Measurements from ENCODE around the gene CNTD1.

CNTD1 gene

GRCh38 chr17:42780851-42781638, 17.6 kb upstream of the CNTD1 start:
- H3K36me3 ChIP-seq (ENCODE audit: control insufficient read depth in 1 of 2, insufficient read depth in 2 of 2, low read length in 2 of 2): peaks cover 21 to 26% of the 10 kb centered on the region in 2 donors
- H3K27ac ChIP-seq (ENCODE audit: low read length): no peak overlapping the region
- peaks cover 0 to 38% of the 10 kb centered on the region in 2 donors for H3K4me1 ChIP-seq (ENCODE audit: control insufficient read depth in 1 of 2, insufficient read depth in 2 of 2, low read length in 2 of 2)
- peaks cover 49% of the 10 kb centered on the region for H3K27me3 ChIP-seq (ENCODE audit: low read depth, low read length)
- H3K4me3 ChIP-seq (ENCODE audit: low read depth in 1 of 2, low read length in 2 of 2): peak overlapping the region; percentile 37 to 53
- no peaks in the 10 kb centered on the region for H3K9me3 ChIP-seq (ENCODE audit: control insufficient read depth in 1 of 2, low read length in 2 of 2)

DNA sequence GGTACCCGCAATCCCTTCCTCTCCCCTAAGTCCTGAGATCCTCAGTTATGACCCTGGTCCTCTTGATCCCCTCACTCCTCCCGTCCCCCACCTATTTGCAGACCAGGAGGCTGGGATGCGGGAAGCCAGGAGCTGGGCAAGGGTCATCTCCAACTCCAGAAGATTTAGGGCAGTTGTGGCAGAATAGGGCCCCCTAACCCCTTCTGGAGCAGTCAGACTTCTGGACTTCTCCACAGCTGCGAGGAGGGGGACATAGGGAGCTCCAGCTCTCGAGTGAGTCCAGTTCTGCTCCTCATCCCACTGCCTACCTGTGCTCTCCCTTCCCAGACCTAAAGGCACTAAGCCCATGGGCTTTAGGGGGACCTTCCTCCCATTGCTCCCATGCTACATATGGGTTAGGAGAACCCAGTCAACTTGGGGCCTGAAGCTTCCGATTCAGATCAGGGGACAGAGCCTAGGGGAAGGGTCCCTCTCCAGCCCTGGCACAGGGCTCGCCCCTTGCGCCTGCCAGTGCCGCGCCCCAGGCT, 17.0 kb upstream of the CNTD1 start:
- Histone ChIP-seq H3K4me1 (ENCODE audit: control insufficient read depth in 1 of 2, insufficient read depth in 2 of 2, low read length in 2 of 2) (peaks cover 0 to 38% of the 10 kb centered on the region in 2 donors), H3K4me3 (ENCODE audit: low read depth in 1 of 2, low read length in 2 of 2) (peak overlapping the region in 1 of 2 donors; percentile 11), H3K36me3 (ENCODE audit: control insufficient read depth in 1 of 2, insufficient read depth in 2 of 2, low read length in 2 of 2) (peaks cover 20 to 26% of the 10 kb centered on the region in 2 donors), H3K27me3 (ENCODE audit: low read depth, low read length) (peaks cover 51% of the 10 kb centered on the region), H3K27ac (ENCODE audit: low read length) (no peak overlapping the region), H3K9me3 (ENCODE audit: control insufficient read depth in 1 of 2, low read length in 2 of 2) (no peaks in the 10 kb centered on the region)

GRCh38 chr17:42782166-42783061, 16.2 kb upstream of the CNTD1 start:
- Histone ChIP-seq H3K27me3 (ENCODE audit: low read depth, low read length) (peaks cover 51% of the 10 kb centered on the region), H3K9me3 (ENCODE audit: control insufficient read depth in 1 of 2, low read length in 2 of 2) (no peaks in the 10 kb centered on the region), H3K4me3 (ENCODE audit: low read depth in 1 of 2, low read length in 2 of 2) (no peak overlapping the region), H3K36me3 (ENCODE audit: control insufficient read depth in 1 of 2, insufficient read depth in 2 of 2, low read length in 2 of 2) (peaks cover 19 to 25% of the 10 kb centered on the region in 2 donors), H3K27ac (ENCODE audit: low read length) (no peak overlapping the region), H3K4me1 (ENCODE audit: control insufficient read depth in 1 of 2, insufficient read depth in 2 of 2, low read length in 2 of 2) (peaks cover 0 to 38% of the 10 kb centered on the region in 2 donors)

- peaks cover 12 to 17% of the 10 kb centered on the region in 2 donors for H3K36me3 ChIP-seq (ENCODE audit: control insufficient read depth in 1 of 2, insufficient read depth in 2 of 2, low read length in 2 of 2)
- peaks cover 51% of the 10 kb centered on the region for H3K27me3 ChIP-seq (ENCODE audit: low read depth, low read length)
- H3K4me3 ChIP-seq (ENCODE audit: low read depth in 1 of 2, low read length in 2 of 2): no peak overlapping the region
- no peaks in the 10 kb centered on the region for H3K9me3 ChIP-seq (ENCODE audit: control insufficient read depth in 1 of 2, low read length in 2 of 2)
- peaks cover 0 to 38% of the 10 kb centered on the region in 2 donors for H3K4me1 ChIP-seq (ENCODE audit: control insufficient read depth in 1 of 2, insufficient read depth in 2 of 2, low read length in 2 of 2)
- no peak overlapping the region for H3K27ac ChIP-seq (ENCODE audit: low read length)
These were observed 15.4 kb upstream of the CNTD1 start for GRCh38 chr17:42783062-42783790.

- H3K4me3 ChIP-seq (ENCODE audit: low read depth in 1 of 2, low read length in 2 of 2): no peak overlapping the region
- peaks cover 7 to 11% of the 10 kb centered on the region in 2 donors for H3K36me3 ChIP-seq (ENCODE audit: control insufficient read depth in 1 of 2, insufficient read depth in 2 of 2, low read length in 2 of 2)
- H3K27me3 ChIP-seq (ENCODE audit: low read depth, low read length): peaks cover 51% of the 10 kb centered on the region
- H3K9me3 ChIP-seq (ENCODE audit: control insufficient read depth in 1 of 2, low read length in 2 of 2): no peaks in the 10 kb centered on the region
- H3K27ac ChIP-seq (ENCODE audit: low read length): no peak overlapping the region
- peaks cover 0 to 38% of the 10 kb centered on the region in 2 donors for H3K4me1 ChIP-seq (ENCODE audit: control insufficient read depth in 1 of 2, insufficient read depth in 2 of 2, low read length in 2 of 2)
These were observed 14.9 kb upstream of the CNTD1 start for GRCh38 chr17:42783791-42784138.

DNA sequence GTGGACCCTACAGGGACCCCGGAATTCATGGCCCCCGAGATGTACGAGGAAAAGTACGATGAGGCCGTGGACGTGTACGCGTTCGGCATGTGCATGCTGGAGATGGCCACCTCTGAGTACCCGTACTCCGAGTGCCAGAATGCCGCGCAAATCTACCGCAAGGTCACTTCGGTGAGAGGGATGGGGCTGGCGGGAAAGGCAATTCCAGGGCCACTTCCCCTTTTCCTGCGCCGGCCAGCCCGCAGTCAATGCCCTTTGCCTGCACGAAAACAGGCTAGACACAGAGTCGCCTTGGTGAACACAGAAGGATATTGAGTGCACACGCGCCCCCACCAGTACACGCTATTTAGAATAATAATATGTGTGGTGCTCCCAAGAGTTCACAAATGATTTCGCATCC, 14.3 kb upstream of the CNTD1 start:
- H3K27me3 ChIP-seq (ENCODE audit: low read depth, low read length): peaks cover 51% of the 10 kb centered on the region

DNA sequence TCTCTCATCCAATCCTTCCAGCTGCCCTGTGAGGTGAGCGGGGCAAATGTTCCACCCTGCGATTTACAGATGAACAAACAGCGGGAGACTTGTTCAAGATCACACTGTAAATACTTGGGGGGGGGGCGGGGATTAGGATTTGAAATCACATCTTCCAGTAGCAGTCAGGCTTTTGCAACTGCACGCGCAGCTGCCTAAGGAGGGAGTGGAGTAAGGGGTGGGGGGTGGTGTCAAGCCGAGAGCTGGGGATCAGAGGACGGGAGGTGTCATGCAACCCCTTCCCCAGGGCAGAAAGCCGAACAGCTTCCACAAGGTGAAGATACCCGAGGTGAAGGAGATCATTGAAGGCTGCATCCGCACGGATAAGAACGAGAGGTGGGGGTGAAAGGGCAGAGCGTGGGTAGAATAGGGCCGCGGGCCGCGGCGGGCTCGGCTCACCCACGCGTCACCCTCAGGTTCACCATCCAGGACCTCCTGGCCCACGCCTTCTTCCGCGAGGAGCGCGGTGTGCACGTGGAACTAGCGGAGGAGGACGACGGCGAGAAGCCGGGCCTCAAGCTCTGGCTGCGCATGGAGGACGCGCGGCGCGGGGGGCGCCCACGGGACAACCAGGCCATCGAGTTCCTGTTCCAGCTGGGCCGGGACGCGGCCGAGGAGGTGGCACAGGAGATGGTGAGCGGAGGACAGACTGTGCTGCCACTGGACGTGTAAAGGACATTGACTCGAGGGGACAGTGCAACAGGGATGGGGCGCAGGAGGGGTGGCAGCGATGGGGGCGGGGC, 13.7 kb upstream of the CNTD1 start:
- Histone ChIP-seq H3K4me1 (ENCODE audit: control insufficient read depth in 1 of 2, insufficient read depth in 2 of 2, low read length in 2 of 2) (peaks cover 0 to 35% of the 10 kb centered on the region in 2 donors), H3K9me3 (ENCODE audit: control insufficient read depth in 1 of 2, low read length in 2 of 2) (no peaks in the 10 kb centered on the region), H3K4me3 (ENCODE audit: low read depth in 1 of 2, low read length in 2 of 2) (no peak overlapping the region), H3K36me3 (ENCODE audit: control insufficient read depth in 1 of 2, insufficient read depth in 2 of 2, low read length in 2 of 2) (no peaks in the 10 kb centered on the region), H3K27ac (ENCODE audit: low read length) (no peak overlapping the region), H3K27me3 (ENCODE audit: low read depth, low read length) (peaks cover 51% of the 10 kb centered on the region)

More for the DNA sequence above, 14.3 kb upstream of the CNTD1 start:
- Histone ChIP-seq H3K27ac (ENCODE audit: low read length) (no peak overlapping the region), H3K4me3 (ENCODE audit: low read depth in 1 of 2, low read length in 2 of 2) (no peak overlapping the region), H3K9me3 (ENCODE audit: control insufficient read depth in 1 of 2, low read length in 2 of 2) (no peaks in the 10 kb centered on the region), H3K4me1 (ENCODE audit: control insufficient read depth in 1 of 2, insufficient read depth in 2 of 2, low read length in 2 of 2) (peaks cover 0 to 38% of the 10 kb centered on the region in 2 donors), H3K36me3 (ENCODE audit: control insufficient read depth in 1 of 2, insufficient read depth in 2 of 2, low read length in 2 of 2) (peaks cover under 1 to 5% of the 10 kb centered on the region in 2 donors)

DNA sequence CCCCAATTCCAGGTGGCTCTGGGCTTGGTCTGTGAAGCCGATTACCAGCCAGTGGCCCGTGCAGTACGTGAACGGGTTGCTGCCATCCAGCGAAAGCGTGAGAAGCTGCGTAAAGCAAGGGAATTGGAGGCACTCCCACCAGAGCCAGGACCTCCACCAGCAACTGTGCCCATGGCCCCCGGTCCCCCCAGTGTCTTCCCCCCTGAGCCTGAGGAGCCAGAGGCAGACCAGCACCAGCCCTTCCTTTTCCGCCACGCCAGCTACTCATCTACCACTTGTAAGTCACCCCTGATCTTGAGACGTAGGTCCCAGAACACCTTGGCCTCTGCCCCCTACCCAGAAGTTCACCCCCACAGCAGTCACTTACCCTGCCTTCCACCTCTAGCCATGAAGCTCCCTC, 11.4 kb upstream of the CNTD1 start:
- Histone ChIP-seq H3K27ac (ENCODE audit: low read length) (no peak overlapping the region), H3K27me3 (ENCODE audit: low read depth, low read length) (peaks cover 39% of the 10 kb centered on the region), H3K36me3 (ENCODE audit: control insufficient read depth in 1 of 2, insufficient read depth in 2 of 2, low read length in 2 of 2) (no peaks in the 10 kb centered on the region), H3K4me1 (ENCODE audit: control insufficient read depth in 1 of 2, insufficient read depth in 2 of 2, low read length in 2 of 2) (peaks cover 0 to 20% of the 10 kb centered on the region in 2 donors), H3K4me3 (ENCODE audit: low read depth in 1 of 2, low read length in 2 of 2) (no peak overlapping the region), H3K9me3 (ENCODE audit: control insufficient read depth in 1 of 2, low read length in 2 of 2) (no peaks in the 10 kb centered on the region)

DNA sequence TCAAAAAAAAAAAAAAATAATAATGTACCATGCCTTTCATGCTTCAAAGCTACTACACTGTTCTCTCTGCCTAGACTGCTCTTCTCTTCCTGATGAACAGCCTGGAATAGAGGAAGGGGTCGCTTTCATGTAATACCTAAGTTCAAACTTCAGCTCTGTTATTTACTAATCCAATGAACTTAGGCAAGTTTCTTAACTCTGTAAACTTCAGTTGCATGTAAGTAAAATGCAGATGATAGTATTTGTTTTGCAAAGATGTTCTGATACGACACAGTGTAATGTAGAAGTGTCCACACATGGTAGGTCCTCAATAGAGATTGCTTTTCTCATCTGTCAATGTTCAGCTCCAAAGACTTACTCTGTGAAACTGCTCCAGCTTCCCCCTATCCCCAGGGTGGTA, 6.7 kb upstream of the CNTD1 start:
- no peak overlapping the region for H3K4me3 ChIP-seq (ENCODE audit: low read depth in 1 of 2, low read length in 2 of 2)

GRCh38 chr17:42792545-42792944, 6.1 kb upstream of the CNTD1 start:
- Histone ChIP-seq H3K4me1 (ENCODE audit: control insufficient read depth in 1 of 2, insufficient read depth in 2 of 2, low read length in 2 of 2) (peaks cover 0 to 9% of the 10 kb centered on the region in 2 donors), H3K9me3 (ENCODE audit: control insufficient read depth in 1 of 2, low read length in 2 of 2) (no peaks in the 10 kb centered on the region), H3K36me3 (ENCODE audit: control insufficient read depth in 1 of 2, insufficient read depth in 2 of 2, low read length in 2 of 2) (peaks cover 0 to 8% of the 10 kb centered on the region in 2 donors), H3K27ac (ENCODE audit: low read length) (no peak overlapping the region), H3K4me3 (ENCODE audit: low read depth in 1 of 2, low read length in 2 of 2) (no peak overlapping the region), H3K27me3 (ENCODE audit: low read depth, low read length) (no peaks in the 10 kb centered on the region)

More for the DNA sequence above, 6.7 kb upstream of the CNTD1 start:
- no peaks in the 10 kb centered on the region for H3K27me3 ChIP-seq (ENCODE audit: low read depth, low read length)
- H3K9me3 ChIP-seq (ENCODE audit: control insufficient read depth in 1 of 2, low read length in 2 of 2): no peaks in the 10 kb centered on the region
- peaks cover 0 to 8% of the 10 kb centered on the region in 2 donors for H3K36me3 ChIP-seq (ENCODE audit: control insufficient read depth in 1 of 2, insufficient read depth in 2 of 2, low read length in 2 of 2)
- H3K27ac ChIP-seq (ENCODE audit: low read length): no peak overlapping the region
- H3K4me1 ChIP-seq (ENCODE audit: control insufficient read depth in 1 of 2, insufficient read depth in 2 of 2, low read length in 2 of 2): peaks cover 0 to 3% of the 10 kb centered on the region in 2 donors

Data from muscle layer of duodenum (tissue), 2 donors.